Renal pelvis (tissue), 4 donors: ENCODE results near the gene LRRC42. TPM values are rescaled to one million over a fixed set of nuclear protein-coding genes. Genes with fewer than 3 reads are reported as not detected.
"Not testable (repeated sequence)": the region's sequence is repeated elsewhere in the genome, so short reads cannot be mapped to it uniquely, and the experiment has no call there.

Source experiments
- DNase-seq: peaks from one replicate; pipeline ENCODE4 v3.0.0-alpha.2; 2013
- polyA plus RNA-seq, 3 donors: library from polyadenylated mRNA; unstranded; fragments of 120-200 nt; gene quantifications; one replicate each; pipeline ENCODE4 v1.2.1, GENCODE V29; 2013; ENCODE audit not compliant: insufficient read length in 3 of 3

The LRRC42 gene
- polyA plus RNA-seq, 3 donors, result 40.8 to 44.8 (median 42.4) TPM

DNA sequence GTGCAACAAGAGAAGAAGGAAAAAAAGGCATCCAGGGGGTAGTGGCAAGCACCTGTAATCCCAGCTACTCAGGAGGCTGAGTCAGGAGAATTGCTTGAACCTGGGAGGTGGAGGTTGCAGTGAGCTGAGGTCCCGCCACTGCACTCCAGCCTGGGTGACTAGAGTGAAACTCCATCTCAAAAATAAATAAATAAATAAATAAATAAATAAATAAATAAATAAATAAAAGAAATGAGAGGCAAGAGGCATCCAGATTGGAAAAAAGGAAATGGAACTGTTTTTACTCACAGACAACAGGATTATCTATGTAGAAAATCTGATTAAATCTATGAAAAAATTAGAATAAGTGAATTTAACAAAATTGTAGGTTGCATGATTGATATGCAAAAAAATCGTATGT lies 48.4 kb downstream of the LRRC42 start:
- DNase-seq, result not testable (repeated sequence)

DNA sequence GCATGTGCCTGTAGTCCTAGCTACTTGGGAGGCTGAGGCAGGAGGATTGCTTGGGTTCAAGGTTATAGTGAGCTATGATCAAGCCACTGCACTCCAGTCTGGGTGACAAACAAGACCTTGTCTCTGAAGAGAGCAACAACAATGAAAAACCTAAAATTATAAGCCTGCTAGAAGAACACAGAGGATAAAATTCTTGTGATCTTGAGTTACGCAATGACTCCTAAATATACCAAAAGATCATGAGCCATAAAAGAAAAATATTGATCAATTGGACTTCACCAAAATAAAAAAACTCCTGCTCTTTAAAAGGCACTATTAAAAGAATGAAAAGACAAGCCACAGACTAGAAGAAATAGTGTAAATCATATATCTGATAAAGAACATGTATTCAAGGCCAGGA lies 49.5 kb downstream of the LRRC42 start:
- DNase-seq, result no peak

DNA sequence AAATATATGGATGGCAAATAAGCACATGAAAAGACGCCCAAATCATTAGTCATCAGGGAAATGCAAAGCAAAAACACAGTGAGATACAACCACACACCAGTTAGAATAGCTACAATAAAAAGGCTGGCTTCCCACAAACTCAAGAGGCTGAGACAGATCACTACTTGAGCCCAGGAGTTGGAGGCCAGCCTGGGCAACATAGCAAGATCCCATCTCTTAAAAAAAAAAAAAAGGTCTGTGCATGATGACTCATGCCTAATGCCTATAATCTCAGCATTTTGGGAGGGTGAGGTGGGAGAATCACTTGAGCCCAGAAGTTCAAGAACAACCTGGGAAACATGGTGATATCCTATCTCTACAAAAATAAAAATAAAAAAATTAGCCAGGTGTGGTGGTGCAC lies 52.1 kb downstream of the LRRC42 start:
- DNase-seq, result no peak

DNA sequence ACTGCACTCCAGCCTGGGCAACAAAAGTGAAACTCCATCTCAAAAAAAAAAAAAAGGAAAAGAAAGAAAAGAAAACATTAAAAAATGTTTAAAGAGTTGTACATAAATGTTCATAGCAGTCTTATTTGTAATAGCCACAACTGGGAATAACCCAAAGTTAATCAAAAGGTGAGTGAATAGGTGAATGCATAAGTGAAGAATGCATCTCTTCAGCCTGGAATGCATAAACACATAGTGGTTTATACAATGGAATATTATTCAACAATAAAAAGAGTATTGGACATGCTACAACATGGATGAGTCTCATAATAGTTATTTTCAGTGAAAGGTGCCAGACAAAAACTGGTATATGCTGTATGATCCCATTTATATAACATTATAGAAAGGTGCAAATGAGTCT lies 53.8 kb downstream of the LRRC42 start:
- DNase-seq, result no peak

DNA sequence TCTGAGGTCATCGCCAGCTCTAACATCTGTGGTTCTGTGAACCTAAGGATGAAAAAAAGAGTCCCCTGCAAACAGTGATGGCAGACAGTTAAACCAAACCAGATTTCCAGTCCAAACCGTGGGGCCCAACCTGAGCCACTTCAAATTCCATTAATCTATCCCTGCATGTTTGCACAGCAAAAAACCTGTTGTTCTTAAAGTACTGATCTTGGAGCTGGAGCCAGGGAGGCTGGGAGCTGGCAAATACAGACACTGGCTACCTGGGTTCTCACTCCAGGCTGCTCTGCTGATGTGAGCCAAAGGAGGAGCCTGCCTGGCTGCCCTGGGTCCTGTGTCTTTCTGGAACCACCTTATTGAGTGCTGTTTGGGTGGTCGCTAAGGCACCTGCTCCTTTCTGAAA lies 55.4 kb downstream of the LRRC42 start:
- no peak for DNase-seq

DNA sequence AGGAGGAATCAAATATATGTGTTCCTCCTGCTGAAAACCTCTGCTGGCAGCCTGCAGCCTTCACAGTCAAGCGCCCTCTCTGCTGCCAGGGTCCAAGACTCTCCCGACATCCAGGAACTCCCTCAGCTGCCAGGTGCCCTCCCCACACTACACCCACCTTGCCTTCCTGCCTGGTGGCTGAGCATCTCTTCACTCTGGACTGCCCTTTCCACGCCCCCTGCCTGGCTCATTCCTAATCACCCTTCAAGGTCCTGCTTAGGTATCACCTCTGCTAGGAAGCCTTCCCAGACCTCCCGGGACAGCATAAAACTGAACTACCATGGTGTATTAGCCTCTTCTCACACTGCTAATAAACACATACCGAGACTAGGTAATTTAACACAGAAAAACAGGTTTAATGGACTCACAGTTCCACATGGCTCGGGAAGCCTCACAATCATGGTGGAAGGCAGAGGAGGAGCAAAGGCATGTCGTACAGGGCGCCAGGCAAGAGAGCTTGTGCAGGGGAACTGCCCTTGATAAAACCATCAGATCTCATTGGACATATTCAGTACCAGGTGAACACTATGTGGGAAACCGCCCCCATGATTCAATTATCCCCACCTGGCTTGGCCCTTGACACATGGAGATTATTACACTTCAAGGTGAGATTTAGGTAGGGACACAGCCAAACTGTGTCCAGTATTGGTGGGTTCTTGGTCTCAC lies 56.5 kb downstream of the LRRC42 start:
- DNase-seq, result no peak

DNA sequence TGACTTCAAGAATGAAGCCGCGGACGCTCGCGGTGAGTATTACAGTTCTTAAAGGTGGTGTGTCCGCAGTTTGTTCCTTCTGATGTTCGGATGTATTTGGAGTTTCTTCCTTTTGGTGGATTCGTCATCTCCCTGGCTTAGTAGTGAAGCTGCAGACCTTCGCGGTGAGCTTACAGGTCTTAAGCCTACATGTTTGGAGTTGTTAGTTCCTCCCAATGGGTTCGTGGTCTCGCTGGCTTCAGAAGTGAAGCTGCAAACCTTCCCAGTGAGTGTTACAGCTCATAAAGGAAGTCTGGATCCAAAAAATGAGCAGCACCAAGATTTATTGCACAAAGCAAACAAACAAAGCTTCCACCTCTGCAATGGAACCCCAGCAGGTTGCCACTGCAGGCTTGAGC lies 57.1 kb downstream of the LRRC42 start:
- no peak for DNase-seq

DNA sequence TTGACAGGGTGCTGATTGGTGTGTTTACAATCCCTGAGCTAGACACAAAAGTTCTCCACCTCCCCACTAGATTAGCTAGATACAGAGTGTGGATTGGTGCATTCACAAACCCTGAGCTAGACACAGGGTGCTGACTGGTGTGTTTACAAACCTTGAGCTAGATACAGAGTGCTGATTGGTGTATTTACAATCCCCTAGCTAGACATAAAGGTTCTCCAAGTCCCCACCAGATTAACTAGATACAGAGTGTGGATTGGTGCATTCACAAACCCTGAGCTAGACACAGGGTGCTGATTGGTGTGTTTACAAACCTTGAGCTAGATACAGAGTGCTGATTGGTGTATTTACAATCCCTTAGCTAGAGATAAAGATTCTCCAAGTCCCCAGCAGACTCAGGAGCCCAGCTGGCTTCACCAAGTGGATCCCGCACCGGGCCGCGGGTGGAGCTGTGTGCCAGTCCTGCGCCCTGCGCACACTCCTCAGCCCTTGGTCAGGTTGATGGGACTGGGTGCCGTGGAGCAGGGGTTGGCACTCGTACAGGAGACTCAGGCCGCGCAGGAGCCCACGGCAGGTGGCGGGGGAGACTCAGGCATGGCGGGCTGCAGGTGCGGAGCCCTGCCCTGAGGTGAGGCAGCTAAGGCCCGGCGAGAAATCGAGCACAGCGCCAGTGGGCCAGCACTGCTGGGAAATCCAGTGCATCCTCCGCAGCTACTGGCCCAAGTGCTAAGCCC lies 57.8 kb downstream of the LRRC42 start:
- DNase-seq, result not testable (repeated sequence)

DNA sequence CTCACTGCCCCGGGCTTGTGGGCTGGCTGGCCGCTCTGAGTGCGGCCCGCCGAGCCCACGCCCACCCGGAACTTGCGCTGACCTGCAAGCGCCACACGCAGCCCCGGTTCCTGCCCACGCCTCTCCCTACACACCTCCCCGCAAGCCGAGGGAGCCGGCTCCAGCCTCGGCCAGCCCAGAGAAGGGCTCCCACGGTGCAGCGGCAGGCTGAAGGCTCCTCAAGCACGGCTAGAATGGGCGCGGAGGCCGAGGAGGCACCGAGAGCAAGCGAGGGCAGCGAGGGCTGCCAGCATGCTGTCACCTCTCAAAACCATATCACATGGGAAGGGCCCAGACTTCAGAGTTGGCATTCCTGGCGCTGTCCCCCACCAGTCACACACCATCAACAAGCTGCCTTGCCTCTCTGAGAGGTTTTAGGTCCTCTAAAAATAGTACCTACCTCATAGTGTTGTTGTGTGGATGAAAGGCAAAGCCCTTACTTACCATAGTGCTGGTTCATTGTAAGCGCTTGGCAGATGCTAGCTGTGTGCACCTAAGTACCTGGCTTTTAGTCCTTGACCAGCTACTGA lies 58.4 kb downstream of the LRRC42 start:
- DNase-seq, result no peak

DNA sequence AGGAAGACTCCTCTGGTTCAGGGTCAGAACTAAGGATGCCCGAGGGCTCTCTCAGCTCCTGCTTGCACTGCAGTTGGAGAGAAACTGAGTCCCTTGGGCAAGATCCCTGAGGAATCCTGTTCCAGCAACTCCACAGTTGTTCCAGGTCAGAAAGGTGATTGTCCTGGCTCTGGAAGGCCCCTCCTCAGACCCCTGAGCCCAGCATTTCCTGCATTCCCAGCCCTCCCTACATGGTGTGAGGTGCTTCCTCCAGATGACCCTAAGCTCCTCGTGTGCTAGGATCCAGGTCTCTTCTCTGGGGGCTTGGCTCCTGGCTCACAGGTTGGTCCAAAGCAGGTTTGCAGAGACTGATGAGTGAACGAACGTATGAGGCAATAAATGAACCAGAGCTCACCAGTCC lies 60.4 kb downstream of the LRRC42 start:
- no peak for DNase-seq

DNA sequence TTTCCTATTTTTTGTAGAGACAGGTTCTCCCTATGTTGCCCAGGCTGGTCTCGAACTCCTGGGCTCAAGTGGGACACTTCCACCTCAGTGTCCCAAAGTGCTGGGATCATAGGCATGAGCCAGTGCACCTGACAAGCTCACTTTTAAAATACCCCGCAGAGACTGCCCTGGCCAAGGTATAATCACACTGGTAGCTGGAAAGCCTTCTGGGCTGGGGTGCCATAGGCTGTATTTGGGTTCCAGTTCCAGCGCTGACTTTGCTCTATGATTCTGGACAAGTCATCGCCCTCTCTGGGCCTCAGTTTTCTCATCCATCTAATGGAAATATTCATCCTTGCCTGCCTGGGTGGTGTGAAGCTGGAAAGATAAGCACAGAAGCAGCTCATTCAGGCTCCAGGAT lies 61.5 kb downstream of the LRRC42 start:
- no peak for DNase-seq

DNA sequence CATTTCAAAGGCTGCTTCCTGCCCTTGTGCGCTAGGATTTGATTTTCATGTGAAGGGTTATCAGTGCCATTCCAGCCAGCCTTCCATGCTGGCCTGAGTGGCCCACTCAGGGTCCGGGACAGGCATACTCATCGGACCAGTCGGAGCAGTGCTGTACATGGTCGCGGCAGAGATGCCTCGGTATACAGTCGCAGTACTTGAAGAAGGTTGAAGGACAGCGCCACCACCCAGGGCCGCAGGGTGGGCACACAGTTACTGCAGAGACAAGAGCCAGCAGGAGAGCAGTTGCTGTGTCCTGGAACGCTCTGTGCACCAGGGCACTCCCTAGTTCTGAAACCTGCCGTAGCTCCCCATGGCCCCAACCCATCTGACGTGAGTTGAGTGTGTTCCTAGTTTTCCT lies 62.7 kb downstream of the LRRC42 start:
- no peak for DNase-seq

DNA sequence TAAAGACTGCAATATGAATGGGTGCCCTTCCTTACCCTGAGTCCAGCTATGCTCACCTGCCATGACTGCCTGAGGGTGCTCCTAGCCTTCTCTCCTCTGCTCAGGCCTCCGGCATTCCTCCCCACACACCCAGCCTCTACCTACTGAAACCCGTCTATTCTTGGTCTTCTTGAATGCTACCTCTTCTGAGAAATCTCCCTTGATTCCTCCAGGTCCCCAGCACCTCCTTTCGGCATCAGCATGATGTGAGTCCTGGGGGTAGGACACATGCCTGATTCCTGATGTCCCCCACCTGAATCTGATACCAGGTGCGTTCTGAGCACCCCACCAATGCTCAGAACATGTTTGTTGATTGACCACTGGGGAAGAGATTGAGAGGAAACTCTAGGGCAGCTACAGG lies 63.3 kb downstream of the LRRC42 start:
- DNase-seq, result no peak

DNA sequence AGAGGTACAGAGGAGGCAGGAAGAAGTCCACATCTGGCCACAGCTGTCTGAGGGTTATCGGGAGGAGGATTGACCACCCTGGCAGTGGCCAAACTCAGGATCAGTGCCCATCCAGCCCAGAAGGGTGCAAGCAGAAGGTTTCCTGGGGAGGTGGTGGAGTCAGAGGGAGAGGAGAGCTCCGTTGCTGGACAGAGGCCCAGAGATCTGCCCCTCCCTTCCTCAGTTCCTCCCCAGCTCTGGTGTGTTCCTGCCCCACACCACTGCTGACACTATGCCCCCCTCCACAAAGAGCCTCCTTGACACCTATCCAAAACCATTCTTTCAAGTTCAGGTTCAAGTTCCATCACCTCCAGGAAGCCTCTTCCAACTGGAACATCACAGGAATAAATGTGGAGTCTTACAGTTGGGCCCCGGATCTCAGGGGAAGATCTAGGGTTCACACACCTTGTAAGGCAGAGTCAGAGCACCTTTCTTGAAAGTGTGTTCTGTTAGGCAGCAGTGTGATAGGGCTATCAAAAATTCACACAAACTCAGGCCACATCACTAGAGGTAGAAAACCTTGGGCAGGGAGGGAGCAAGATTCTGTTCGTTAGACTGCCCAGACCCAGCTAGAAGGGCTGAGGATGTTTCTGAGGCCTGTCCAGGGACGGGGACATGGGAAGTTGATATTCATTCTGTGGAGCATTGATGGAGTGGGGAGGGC lies 64.4 kb downstream of the LRRC42 start:
- no peak for DNase-seq

DNA sequence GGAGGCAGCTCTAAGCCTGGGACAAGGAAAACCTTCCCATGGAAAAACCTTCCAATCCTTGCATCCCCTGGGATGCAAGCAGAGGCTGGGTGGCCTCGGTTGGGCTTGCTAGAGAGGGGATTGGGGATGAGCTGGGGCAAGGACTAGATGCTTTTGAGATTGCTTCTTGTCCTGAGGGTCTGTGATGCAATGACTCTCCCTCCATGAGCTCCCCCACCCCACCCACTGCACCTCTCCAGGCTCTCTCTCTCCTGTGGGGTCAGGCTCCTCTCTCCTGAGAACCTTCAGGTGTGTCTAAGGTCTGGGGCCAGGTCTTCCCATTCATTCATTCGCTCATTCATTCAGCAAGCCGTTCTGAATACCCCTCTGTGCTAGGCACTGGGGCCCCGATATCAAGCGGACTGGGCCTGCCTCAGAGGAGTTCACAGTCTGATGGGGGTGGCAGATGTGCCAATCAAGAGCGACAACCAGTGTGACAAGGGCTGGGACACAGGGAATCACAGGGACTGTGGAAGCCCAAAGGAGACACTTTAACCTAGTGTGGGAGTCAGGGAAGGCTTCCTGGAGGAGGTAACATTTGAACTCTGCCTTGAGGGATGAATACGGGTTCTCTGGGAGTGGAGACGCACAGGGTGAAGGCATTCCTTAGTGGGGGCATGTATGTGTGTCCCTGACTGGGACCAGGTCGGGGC lies 65.3 kb downstream of the LRRC42 start:
- no peak for DNase-seq

DNA sequence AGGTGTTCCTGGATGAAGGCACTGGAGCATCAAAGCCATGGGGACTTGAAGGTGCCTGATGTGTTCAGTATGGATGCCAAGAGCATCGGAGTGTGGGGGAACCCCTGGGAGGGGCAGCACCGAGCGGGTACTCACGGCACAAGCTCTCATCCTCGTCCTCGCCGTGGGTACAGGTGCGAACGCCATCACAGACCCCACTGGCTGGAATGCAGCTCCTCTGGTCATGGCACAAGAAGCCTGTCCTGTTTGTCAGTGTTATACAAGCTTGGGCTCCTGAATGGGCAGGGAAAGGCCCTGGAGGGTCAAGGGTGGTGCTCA lies 65.8 kb downstream of the LRRC42 start:
- no peak for DNase-seq

DNA sequence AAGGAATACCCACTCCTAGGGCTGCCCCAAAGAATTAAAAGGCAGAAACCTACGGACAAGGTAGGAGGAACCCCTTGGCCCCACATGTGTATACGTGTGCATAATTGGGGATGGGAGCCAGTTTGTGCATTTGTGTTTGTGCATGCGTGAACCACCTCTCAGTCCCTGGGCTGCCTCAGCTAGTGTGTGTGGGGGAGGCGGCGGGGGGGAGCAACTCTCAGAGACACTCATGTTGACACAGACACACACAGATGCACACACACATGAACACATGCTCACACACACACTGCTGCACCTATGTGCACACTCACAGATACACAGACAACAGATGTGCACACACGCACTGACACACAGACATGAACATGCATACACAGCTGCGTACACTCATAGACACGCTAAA lies 66.7 kb downstream of the LRRC42 start:
- DNase-seq, result no peak

DNA sequence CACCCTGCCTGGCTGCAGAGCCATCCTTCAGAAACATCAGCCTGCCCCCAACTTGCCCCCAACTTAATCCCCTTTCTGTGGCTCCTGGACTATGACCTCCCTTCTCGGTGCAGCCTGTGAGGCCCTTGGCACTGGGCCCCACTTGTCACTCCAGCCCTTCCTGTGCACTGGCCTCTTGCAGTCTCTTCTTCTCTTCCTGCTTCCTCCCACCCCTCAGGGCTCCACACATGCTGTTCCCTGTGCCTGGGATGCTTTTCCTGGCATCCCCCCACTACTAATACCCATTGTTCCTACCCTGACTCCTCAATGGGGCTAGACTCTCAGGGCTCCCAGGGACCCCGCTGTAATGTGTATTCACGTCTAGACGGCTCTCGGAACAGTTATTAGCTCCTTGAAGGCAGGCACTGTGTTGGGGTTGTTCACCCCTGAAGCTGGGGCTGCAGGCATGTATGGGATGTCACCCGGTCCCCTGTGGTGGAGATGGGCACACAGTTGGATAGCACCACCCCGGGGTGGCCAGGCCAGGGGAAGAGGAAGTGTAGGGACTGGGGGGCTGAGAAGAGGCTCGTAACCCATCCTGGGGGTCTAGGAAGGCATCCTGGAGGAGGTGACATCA lies 67.4 kb downstream of the LRRC42 start:
- DNase-seq, result no peak

DNA sequence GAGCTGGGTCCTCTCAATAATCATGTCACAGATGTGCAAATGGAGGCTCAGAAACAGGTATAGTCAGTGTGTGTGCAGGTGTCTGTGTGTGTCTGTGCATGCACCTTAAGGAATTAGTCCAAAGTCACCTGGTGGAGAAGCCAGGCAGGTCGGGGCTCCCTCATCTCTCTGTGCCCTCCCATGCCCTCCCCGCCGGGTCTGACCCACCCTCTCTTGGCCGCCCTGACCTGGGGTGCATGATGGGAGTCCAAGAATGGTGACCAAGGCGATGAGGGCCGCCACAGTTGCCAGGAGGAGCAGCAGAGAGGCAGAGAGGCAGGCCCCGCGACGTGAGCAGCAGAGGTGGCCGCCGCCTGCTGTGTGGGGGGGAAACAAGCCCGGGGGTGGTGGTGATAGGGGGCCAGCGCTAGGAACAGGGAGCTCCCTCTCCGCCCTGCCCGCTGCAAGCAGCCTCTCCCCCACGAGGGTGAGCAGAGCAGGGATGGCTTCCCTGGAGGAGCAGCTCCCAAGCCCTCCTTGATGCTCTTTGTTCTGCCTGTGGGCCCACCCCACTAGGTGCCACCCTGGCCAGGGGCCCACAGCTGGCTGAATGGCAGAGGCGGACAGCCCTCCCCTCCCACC lies 68.0 kb downstream of the LRRC42 start:
- DNase-seq, result no peak

DNA sequence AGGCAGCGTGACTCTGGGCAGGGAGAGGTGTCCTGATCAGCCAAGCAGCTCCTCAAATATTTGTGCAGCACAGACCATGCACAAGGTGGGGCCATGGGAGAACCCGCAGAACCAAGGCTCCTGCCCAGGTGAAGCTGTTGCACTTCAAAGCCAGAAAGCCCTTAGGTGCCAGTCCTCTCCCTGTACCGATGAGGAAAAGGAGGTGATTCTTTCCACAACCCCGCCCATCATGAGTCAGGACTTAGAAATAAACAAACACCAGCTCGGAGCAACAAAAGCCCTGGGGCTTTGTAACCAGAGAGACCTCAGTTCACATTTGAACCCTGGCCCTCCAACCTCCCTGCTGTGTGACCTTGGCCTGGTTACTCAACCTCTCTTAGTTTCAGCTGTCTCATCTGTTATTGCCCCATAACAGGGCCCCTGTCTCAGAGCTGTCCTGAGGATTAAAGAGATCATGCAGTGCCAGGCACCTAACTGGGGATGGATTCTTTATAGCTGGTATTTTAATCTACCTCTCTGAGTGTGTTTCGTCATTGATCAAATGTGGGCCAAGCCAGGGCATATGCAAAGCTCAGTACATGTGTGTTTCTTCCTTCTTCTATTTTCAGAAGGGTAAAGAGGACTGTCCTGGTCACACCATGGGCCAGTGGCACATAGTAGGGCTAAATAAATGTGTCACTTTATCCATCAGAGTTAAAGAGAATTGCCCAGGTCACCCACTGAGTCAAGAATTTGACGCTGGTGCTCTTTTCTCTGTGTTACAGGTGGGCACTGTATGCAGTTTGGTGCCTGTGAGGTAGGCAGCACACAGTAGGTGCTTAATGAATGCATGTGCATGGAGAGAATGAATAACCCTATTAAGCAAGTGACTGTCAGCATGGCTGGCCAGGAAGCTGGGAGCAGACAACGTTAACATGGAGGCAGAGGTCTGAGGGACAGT lies 70.5 kb downstream of the LRRC42 start:
- no peak for DNase-seq
